ENCODE measurements around the gene SWT1.

The SWT1 gene

DNA sequence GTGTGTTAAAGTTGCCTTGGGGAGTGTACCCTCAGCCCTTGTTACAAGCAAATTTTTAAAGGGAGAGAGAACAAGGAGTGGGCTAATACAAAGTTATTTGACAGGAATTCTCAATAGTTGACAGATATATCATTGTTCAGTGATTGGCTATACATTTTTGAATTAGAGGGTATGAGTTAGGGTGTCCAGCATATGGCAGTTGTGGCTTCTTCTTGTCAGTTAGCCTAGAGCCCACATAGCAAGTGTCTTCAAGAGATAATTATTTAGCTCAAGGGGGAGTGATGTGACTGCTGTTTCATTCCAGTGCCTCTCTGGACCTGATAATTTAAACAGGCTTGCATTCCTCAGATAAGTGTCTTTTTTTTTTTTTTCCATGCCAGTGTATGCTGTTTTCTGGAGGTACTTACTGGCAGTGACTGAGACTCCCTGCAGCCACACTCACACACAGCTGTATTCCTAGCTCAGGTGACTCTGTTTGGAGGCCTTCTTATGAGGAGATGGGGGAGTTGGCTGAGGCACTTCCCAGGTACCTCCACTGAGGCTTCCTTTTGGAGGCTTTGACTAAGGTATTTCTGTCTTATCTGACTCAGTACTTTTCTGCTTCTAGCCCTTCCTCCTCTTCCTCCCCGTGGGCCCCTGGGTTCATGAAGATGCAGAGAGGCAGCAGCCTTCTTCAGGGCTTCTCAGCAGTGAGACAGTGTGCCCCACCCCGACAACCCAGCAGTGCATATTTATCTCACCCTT, 127.7 kb downstream of the SWT1 start:
- in situ Hi-C loops (cut with HindIII; ENCODE audit: low sequenced_read_pairs), result no loop called here

DNA sequence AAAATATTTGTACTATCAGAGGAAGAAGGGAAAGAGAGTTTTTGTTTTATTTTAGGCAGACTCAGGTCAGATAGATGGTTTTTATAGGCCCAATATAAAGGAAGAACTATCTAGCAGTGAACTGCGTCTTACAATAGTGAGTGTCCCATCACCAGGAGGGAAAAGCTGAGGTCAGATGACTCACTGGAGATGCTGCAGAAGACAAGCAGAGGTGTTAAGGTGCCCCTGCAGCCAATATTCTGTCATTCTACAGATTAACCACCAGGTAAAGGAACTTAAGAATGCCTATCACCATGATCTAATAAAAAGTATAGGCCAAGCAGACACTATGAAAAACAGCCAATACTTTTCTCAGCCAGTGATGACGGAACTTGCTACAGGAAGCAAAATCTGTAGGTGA, 130.5 kb downstream of the SWT1 start:
- in situ Hi-C loops (cut with HindIII; ENCODE audit: low sequenced_read_pairs), result no loop called here

DNA sequence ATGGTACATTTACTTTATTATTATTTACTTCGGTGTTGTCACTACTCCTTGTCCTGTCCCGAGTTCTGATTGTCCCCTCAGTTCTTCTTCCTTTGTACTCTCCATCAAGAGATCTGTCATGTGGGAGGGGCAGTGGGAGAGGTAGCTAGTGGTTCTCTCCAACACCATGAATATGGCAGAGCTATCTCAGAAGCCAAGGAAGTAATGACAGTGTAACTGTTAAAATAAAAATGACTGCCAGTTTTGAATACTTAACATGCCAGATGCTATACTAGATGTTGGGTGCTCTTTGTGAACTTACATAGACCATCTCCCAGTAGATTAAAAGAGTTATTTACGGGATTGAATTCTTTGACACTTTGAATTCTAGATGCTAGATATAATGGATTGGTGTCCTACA, 131.5 kb downstream of the SWT1 start:
- in situ Hi-C loops (cut with HindIII; ENCODE audit: low sequenced_read_pairs), result no loop called here

DNA sequence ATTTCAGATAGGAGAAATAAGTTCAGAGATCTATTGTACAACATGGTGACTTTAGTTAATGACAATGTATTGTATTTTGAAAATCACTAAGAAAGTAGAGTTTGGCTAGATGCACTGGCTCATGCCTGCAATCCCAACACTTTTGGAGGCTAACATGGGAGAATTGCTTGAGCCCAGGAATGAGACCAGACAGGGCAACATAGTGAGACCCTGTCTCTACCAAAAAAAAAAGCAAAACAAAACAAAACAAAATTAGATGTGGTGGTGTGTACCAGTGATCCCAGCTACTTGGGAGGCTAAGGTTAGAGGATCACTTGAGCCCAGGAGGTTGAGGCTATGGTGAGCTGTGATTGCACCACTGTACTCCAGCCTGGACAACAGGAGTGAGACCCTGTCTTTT, 132.9 kb downstream of the SWT1 start:
- in situ Hi-C loops (cut with HindIII; ENCODE audit: low sequenced_read_pairs), result loop anchor here (10.0 kb wide), 1 partner anchor 385 kb away; no protein-coding TSS in a partner anchor

DNA sequence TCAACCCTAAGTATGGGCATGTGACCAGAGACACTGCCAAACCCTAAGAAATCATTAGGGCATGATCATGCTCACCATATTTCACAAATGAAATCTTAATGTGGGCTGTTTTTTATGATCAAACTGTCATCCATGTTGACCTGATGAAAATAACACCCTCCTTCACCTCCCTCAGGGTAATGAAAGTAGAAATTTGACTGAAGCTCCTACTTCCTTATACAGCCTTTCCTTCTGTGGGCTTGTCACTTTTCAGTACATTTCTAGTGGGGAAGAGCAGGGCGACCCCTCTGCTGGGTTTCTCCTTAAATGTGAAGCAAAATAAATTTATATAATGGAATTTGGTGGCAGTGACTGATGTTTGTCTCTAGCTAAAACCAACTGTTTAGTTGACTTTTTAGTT, 134.2 kb downstream of the SWT1 start:
- in situ Hi-C loops (cut with HindIII; ENCODE audit: low sequenced_read_pairs), result loop anchor here (10.0 kb wide), 1 partner anchor 384 kb away; no protein-coding TSS in a partner anchor

DNA sequence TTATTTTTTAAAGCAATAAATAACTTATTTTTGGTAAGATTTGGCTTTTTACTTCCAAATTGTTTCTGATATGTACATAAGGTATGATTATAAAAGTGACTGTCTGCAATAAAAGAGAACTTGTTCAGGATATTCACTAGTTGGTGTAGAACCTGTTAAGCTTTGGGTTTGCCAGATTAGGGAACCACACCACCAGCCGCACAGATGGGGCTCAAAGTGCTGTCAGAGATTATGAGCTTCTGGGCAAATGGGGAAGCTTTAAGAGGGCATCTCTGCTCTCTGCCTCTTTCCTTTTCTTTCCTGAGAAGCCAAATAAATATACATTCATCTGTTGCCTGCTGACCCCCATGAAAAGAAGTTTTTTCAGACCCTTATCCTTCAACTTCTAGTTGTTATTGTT, 134.7 kb downstream of the SWT1 start:
- in situ Hi-C loops (cut with HindIII; ENCODE audit: low sequenced_read_pairs), result loop anchor here (10.0 kb wide), 1 partner anchor 383 kb away; no protein-coding TSS in a partner anchor

DNA sequence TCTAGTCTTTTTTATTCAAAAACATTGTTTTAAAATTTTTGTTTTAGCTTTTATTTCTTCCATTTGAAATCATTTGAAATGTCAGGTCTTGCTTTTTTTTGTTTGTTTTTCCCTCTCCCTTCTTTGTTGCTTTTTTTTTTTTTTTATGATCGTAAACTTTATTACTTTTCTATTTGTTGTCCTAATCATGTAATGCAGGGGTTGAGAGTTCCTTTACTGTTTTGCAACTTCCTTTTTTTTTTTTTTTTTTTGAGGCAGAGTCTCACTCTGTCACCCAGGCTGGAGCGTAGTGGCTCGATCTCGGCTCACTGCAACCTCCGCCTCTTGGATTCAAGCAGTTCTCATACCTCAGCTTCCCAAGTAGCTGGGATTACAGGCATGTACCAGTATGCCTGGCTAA, 135.3 kb downstream of the SWT1 start:
- in situ Hi-C loops (cut with HindIII; ENCODE audit: low sequenced_read_pairs), result loop anchor here (10.0 kb wide), 1 partner anchor 383 kb away; no protein-coding TSS in a partner anchor

DNA sequence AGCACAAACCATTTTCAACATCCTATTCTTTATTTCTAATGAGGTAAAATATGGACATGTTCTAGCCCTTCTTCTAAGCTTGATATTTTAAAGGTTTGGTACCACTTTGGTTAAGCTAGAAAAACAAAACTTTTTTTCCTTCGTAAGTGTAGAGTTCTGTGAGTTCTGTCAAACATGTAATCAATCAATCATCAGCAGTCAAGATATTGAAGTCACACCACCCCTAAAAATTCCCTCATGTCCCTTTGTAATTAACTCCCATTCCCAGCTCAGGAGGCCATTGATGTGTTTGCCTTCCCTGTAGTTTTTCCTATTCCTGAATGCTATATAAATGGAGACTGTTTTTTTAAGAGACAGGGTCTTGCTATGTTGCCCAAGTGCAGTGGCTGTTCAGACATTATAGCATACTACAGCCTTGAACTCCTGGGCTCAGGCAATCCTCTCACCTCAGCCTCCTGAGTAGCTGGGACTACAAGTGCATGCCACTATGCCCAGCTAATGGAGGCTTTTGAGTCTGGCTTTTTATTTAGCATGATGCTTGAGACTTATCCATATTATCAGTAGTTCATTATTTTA, 137.1 kb downstream of the SWT1 start:
- in situ Hi-C loops (cut with HindIII; ENCODE audit: low sequenced_read_pairs), result loop anchor here (10.0 kb wide), 1 partner anchor 381 kb away; no protein-coding TSS in a partner anchor

DNA sequence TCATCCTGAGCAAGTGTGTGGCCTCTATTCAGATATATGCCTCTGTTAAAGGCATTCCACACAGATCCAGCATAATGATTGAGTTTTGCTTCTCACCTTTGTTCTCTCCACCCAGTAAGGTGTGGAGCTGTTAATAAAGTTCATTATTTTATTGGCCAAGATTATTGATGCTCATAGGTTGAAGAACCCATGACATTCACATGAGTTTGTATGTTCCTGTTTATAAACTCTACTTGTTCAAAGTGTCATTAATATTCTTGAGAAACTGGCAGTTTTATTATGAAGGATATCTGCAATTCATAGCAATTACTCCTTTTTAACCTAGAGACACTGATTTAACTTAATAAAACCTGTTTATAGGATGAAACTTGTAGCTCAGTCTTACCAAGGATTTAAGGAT, 138.1 kb downstream of the SWT1 start:
- in situ Hi-C loops (cut with HindIII; ENCODE audit: low sequenced_read_pairs), result loop anchor here (10.0 kb wide), 1 partner anchor 380 kb away; no protein-coding TSS in a partner anchor

DNA sequence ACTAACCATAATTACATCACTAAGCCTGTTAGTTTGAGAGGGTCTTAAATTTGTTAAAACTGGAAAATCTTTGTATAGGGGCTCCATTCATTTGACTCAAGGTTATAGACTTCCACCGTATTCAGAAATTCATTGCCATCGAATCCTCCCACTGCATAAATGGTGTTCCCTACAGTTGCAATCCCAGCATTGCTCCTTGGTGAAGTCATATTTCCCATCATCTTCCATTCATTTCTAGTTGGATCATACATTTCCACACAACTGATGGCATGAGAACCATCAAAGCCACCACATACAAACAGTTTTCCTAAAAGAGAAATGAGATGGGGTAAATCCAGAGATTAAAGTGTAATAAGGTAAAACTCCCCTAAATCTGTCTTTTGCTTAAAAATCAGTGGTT, 141.0 kb downstream of the SWT1 start:
- in situ Hi-C loops (cut with HindIII; ENCODE audit: low sequenced_read_pairs), result loop anchor here (10.0 kb wide), 1 partner anchor 377 kb away; no protein-coding TSS in a partner anchor

DNA sequence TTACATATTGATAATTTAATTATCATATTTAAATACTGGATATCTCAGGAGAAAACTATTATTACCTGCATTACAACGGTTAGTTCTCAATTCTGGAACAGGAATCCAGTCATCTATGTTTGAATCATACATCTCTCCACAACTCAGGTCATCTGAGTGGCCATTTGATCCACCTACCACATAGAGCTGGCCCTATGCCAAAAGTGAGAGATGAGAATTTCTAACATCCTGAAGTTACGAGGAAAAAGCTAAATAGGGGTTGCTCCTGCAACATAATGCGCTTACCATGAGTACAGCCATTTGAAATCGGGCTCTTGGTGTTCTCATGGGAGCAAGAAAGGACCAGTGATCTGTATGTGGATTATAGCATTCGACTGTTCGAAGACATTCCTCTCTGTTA, 143.2 kb downstream of the SWT1 start:
- in situ Hi-C loops (cut with HindIII; ENCODE audit: low sequenced_read_pairs), result no loop called here

DNA sequence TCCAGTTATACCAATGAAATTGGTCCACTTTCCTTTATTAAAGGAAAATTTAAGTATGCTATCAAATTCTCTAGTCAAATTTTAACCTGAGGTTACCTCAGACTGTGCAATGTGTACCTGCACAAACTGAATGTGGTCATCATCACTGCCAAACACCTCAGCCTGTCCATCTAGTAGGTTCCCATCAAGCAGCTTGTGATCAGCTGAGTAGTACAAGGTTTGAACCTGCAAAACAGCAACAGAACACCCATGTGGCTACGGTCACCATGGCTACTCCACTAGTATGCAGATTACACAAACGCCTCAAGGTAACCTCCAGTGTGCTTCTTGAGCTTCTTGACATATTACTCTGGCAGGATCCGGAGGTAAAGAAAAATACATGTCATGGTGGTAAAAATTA, 148.5 kb downstream of the SWT1 start:
- in situ Hi-C loops (cut with HindIII; ENCODE audit: low sequenced_read_pairs), result no loop called here

DNA sequence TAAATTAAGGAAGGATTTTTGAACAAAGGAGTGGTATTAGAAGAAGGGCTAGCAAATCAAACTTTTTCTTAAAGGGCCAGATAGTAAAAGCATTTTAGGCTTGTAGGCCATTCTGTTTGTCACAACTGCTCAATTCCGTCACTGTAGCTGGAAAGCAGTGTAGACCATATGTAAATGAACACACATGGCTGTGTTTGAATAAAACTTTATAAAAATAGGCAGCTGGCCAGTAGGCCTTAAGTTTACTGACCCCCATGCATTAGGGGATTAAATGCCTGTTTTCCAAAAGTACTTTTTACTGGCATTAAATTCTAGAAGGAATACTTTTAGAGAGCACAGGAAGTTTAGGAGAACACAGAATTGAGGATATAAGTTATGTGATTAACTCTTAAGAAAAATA, 151.2 kb downstream of the SWT1 start:
- in situ Hi-C loops (cut with HindIII; ENCODE audit: low sequenced_read_pairs), result no loop called here

DNA sequence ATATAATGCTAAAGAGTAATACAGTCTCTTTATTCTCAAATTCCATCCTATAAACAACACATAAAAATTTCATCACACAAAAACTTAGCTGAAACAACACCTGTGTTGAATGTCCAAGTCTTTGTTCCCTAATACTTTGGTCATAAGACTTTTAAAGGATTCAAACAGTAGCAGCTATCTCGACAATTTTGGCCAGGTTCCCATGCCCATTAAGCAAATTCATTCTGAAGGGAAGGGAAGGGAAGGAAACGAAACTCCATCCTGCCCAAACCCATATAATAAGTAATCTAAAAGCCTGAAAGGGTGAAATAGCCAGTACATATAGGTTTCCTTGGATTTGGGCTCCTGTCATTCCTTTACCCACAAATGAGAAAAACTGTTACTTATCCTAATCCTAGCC, 152.6 kb downstream of the SWT1 start:
- in situ Hi-C loops (cut with HindIII; ENCODE audit: low sequenced_read_pairs), result no loop called here

DNA sequence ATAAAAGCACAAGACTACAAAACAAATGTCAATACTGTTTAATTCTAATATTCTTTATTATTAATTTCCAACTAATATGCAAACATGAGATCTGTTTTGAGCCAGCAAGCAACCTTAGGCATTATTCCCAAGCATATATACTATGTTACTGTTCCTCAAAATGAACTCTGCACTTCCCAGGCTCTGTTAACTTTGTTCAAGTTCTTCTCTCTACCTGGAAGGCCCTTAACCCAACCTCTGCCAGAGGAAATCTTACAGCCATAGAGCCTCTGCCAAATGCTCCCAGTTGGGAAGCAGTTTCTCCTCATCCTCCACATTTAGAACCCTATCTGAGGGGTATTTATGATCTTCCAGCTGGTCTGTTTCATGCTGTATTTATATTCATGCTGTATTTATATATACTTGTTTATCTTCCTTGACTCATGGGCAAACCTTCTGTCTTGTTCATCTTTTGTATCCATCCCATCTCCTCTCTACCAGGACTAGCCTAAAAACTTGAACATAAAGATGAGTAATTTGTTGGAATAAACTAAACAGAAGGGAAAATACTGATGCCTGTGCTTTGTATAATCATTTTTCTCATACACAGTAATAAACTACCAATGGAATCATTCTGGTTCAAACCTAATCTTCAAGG, 154.7 kb downstream of the SWT1 start:
- in situ Hi-C loops (cut with HindIII; ENCODE audit: low sequenced_read_pairs), result no loop called here

DNA sequence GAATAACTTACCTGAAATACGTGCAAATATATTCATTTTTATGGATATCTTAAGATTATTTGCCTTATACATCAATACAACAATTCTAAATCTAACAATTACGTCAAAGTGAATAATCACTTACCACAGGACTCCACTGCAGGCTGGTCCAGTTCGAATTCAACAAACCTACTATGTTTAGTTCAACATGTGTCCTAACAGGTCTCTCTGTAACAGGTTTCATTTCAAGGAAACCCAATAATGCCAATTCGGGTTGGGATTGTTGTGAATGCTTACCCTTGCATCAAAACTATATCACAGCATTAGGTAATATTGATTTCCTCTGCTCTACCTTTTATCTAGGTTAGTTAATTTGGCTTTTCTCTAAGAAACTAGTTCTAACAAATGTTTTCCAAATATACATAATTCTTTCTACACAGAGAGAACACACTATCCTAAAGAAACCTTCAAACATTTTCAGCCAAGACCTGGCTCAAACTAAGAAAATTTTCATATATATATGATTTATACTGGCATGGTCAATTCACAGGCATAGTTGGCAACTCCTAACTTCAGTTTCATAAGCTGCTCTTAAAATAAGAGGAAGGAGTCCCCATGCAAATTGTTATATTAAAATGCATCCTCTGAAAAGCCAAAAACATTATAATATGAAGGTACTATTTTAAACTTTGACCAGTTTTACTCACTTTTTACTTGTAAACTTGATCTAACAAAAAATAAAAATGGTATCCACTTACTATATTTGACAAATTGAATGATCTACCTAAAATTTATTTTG, 155.6 kb downstream of the SWT1 start:
- in situ Hi-C loops (cut with HindIII; ENCODE audit: low sequenced_read_pairs), result no loop called here

DNA sequence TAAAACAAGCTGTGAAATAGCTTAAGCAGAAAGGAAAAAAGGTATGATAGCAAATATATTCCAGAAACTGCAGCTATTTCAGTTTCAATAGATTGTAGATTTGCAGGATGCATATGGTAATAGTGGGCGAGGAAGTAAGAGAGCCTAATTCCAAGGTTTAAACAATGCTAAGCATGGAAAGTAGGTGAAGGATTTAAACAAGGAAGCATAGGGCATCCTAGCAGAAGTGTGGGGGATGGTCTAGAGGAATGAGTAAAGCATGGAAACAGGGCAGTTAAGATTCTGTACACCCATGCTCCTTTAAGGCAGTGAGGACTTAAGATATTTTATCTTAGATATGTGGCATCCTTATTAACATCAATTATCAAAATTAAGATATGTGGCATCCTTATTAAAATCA, 157.4 kb downstream of the SWT1 start:
- in situ Hi-C loops (cut with HindIII; ENCODE audit: low sequenced_read_pairs), result no loop called here

DNA sequence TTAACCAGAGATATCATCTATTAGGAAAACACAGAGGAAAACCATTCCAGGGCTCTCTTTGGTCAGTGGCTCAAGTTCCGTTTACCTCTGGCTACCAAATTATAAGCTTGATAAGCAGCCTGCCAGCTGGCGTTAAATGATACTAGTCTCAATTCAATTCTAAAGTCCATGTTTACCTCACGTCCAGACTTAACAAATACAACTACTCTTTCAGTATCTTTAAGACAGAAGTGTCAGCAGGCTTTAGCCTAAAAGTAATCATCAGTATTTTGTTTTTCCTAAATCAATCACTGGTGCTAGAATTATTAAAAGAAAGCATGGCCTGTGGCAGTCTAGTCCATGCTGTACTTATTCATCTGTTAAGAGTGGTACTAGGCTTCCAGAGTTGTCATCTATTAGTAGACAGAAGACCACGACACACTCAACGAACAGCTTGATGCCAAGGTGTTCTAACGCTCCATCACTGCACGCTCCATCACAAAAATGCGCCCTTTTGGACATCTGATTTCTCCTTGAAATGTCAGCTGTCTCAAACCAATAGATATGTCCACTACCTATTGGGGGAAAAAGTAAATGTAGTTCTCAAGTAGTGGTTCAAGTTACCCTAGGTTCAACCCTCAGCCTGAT, 158.6 kb downstream of the SWT1 start:
- in situ Hi-C loops (cut with HindIII; ENCODE audit: low sequenced_read_pairs), result no loop called here

DNA sequence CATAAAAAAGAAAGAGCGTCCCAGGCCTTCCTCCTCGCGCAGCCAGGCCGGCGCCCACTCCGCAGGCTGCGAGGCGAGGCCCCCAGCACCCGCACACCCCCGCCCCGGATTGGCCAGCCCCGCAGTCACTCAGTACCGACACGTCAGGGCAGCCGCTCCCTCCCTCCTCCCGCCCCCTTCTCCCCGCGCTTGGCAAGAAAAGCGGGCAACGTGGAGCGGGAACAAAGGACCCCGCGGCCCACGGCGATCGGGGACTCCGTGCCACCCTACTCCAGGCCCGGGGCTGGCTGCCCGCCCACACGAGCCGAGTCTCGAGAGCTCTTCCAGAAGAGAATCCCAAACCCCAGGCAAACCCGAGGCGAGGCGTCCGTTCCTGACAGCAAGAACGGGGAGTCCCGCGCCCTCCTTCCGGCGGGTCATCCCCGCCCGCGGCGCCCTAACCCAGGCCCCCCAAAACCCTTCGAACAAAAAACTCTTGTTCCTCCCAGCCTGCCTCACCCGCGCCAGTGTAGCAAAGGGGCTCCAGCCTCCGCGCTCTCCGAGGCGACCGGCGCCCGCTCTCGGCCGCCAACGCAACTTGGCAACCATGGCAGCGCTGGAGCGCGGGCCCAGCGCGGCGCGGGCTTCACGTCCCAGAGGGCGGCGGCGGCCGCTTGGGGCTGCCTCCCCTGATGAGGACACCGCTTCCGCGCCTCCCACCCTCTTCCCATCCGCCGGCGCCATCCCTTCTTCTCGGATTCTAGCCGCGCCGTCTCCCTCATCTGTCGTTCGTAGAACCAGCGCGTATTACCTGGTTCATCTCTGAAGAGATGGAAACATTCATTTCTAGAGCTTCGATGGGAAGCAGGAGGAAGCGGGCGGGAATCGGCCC, 159.4 kb downstream of the SWT1 start:
- in situ Hi-C loops (cut with HindIII; ENCODE audit: low sequenced_read_pairs), result no loop called here

All from DLD1 (cell line).